Common myeloid progenitor, CD34-positive (primary cell): Measurements from ENCODE around the gene PDE4C.

Source experiments
- CTCF ChIA-PET: fragments of 350-600 bp; sonication (Branson Sonifier 250); formaldehyde crosslinking; loops from one replicate; lab custom pipeline; 2021; ENCODE audit warnings: antibody characterized with exemption; lab: Charles Lee
- POLR2A ChIA-PET: fragments of 350-600 bp; sonication (Branson Sonifier 250); formaldehyde crosslinking; loops from one replicate; lab custom pipeline; 2021; ENCODE audit warnings: antibody characterized with exemption; lab: Charles Lee
- DNase-seq, 3 donors: peaks; one replicate each; pipeline versions ENCODE4 v3.0.0 to v3.0.0-alpha.2; 2013
- H3K27ac ChIP-seq, 2 experiments: 1 replicate in 1 of 2; 2 replicates in 1 of 2; pipeline ENCODE4 v1.7.0; 2013; ENCODE audit warnings: inconsistent platforms in 2 of 2, low read length in 2 of 2, mild to moderate bottlenecking in 2 of 2, low read depth in 1 of 2, moderate library complexity in 1 of 2; ENCODE audit not compliant: severe bottlenecking in 2 of 2, insufficient read depth in 1 of 2, poor library complexity in 1 of 2
- H3K27me3 ChIP-seq, 5 experiments: replicated peaks in 2 of 5; 1 replicate in 3 of 5; 2 replicates in 2 of 5; pipeline versions ENCODE4 v1.6.1 to v1.7.0; 2013; ENCODE audit warnings: low read length in 4 of 5, mild to moderate bottlenecking in 2 of 5, moderate library complexity in 2 of 5, inconsistent platforms in 1 of 5; ENCODE audit not compliant: insufficient read depth in 5 of 5, control insufficient read depth in 4 of 5
- H3K36me3 ChIP-seq, 4 experiments: 1 replicate in 2 of 4; 2 replicates in 2 of 4; pipeline versions ENCODE4 v1.6.1 to v1.7.0; 2013; ENCODE audit warnings: low read length in 3 of 4, control low read depth in 1 of 4, mild to moderate bottlenecking in 1 of 4; ENCODE audit not compliant: control insufficient read depth in 4 of 4, insufficient read depth in 4 of 4
- H3K4me1 ChIP-seq, 4 experiments: 1 replicate in 3 of 4; 2 replicates in 1 of 4; pipeline versions ENCODE4 v1.6.1 to v1.7.1; 2013; ENCODE audit warnings: low read length in 3 of 4, mild to moderate bottlenecking in 3 of 4, control low read depth in 1 of 4, inconsistent platforms in 1 of 4, moderate library complexity in 1 of 4; ENCODE audit not compliant: control insufficient read depth in 4 of 4, insufficient read depth in 4 of 4; ENCODE audit errors: control extremely low read depth in 1 of 4
- H3K4me3 ChIP-seq, 7 experiments: 1 replicate in 4 of 7; 2 replicates in 3 of 7; pipeline versions ENCODE4 v1.5.1 to v1.7.0; 2013; ENCODE audit warnings: mild to moderate bottlenecking in 7 of 7, low read length in 6 of 7, moderate library complexity in 6 of 7, inconsistent platforms in 2 of 7, low read depth in 2 of 7, control low read depth in 1 of 7; ENCODE audit not compliant: insufficient read depth in 4 of 7, control insufficient read depth in 1 of 7; ENCODE audit errors: extremely low read depth in 1 of 7
- H3K9me3 ChIP-seq, 5 experiments: 1 replicate in 4 of 5; 2 replicates in 1 of 5; pipeline versions ENCODE4 v1.6.1 to v1.7.1; 2013; ENCODE audit warnings: low read length in 4 of 5, mild to moderate bottlenecking in 2 of 5, inconsistent platforms in 1 of 5, low read depth in 1 of 5, moderate library complexity in 1 of 5; ENCODE audit not compliant: control insufficient read depth in 4 of 5, insufficient read depth in 2 of 5; ENCODE audit errors: control extremely low read depth in 1 of 5
- WGBS: methylation state at CpG from one replicate; pipeline ENCODE4 v1.1.5; 2013; ENCODE audit not compliant: insufficient coverage; 5-methylcytosine and 5-hydroxymethylcytosine counted together

PDE4C gene

DNA sequence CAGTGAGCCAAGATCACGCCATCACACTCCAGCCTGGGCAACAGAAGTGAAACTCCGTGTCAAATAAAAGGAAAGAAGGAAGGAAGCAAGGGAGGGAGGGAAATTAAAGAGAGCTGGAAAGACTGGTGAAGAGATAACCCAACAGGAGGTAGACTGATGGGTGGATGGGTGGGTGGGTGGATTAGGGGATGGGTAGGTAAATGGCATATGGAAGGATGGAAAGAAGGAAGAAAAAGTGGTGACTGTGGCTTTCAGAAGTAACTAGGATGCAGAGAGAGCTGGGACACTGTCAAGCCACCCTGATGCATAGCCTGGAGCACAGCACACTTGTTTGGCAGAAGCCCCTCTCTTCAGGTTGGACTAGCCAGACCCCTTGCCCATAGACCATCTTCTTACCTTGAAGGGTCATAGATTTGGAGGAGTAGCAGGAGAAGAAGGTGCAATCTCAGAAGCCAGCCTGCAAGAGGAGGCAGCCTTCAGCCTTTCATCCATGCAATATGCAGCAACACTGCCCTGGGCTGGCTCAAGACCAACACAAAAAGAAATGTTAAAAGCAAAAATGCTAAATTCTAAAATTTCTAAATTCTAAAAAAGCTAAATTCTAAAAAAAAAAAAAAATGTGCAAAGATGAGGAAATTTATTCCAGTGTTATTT is 43.0 kb upstream of the PDE4C start:
- no peak overlapping the region for H3K4me3 ChIP-seq
- peaks cover 2 to 48% (median 16%) of the 10 kb centered on the region in 4 experiments for H3K36me3 ChIP-seq
- 53% methylated on average over 2 of the region's 2 CpGs for WGBS
- CTCF ChIA-PET: interaction anchor here (0.6 to 16.0 kb wide), 6 partner anchors 9 to 199 kb away, joined by 3 to 354 read pairs (median 3); partner anchors contain the start of gene LSM4
- H3K4me1 ChIP-seq: no peaks in the 10 kb centered on the region
- H3K9me3 ChIP-seq: no peaks in the 10 kb centered on the region
- POLR2A ChIA-PET: no interaction called here
- no peak for DNase-seq
- H3K27me3 ChIP-seq: no peaks in the 10 kb centered on the region
- no peak overlapping the region for H3K27ac ChIP-seq

DNA sequence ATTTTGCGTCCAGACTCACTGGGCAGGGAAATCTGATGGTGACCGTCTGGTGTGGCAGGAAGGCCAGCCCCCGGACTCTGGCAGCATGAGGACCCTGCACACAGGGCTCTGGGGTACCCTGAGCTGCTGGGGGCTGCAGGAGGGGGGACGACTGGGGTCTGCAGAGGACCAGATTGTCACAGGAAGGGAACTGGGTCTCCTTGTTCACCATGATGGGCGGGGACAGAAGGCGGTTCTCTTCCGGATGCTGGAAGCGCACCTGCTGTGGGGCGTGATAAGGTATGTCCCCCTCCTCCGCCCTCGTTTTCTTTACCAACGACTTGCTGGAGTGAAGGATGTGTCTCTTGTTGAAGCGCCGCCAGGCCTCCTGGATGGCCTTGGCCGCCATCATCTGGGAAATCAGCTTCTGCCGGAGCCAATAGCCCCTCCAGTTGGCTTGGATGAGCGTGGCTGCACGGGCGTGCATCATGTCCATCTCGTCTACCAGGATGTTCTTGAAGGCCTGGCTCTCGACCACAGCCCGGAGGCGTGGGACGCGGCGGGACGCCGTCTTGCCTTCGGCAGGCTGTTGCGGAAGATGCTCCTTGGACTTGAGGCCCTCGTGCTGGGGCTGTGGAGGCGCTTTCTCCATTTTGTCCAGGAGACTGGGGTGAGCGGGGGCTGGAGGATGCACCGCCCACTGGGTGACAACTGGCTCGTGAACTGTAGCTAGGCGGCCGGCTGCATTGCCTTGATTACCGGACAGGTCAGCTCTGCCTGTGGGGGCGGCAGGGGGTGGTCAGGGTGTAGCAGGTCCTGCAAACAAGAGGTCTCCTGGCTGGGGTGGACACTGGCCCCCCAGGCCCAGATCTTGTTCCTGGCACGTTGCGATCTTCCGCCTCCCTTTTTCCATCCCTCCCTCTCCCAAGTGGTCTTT is 40.8 kb upstream of the PDE4C start:
- ChIA-PET POLR2A (no interaction called here), CTCF (interaction anchor here (16.0 kb wide), 1 partner anchor 55 kb away, joined by 354 read pairs; the partner anchor contains the start of gene LSM4)
- 99% methylated on average over 37 of the region's 42 CpGs for WGBS
- no peaks in the 10 kb centered on the region for H3K27me3 ChIP-seq
- H3K4me1 ChIP-seq: no peaks in the 10 kb centered on the region
- H3K27ac ChIP-seq: no peak overlapping the region
- H3K4me3 ChIP-seq: no peak overlapping the region
- H3K36me3 ChIP-seq: peaks cover 2 to 59% (median 16%) of the 10 kb centered on the region in 4 experiments
- DNase-seq: peak in 1 of 3 donors; percentile 14
- H3K9me3 ChIP-seq: no peaks in the 10 kb centered on the region

DNA sequence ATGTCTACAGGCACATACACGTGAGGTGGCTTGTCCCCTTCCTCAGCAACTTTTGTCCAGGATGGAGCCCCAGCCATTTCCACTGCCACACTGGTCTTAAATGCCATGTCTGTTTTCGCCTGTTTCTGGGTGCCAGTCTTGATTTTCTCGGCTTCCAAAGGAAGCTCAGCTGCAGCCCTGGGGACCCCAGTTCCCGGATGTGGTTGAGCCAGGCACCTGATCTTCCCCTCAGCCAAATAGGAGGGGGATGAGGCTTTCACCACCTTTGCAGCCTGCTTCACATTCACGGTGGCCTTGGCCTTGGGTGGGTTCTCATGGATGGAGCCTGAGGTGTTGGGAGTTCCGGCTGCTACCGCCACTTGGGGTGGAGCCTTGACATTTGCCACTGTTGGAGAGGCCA is 39.3 kb upstream of the PDE4C start:
- Histone ChIP-seq H3K4me1 (no peaks in the 10 kb centered on the region), H3K27me3 (no peaks in the 10 kb centered on the region), H3K36me3 (peaks cover 2 to 59% (median 16%) of the 10 kb centered on the region in 4 experiments), H3K4me3 (no peak overlapping the region), H3K9me3 (no peaks in the 10 kb centered on the region), H3K27ac (no peak overlapping the region)
- DNase-seq: no peak
- WGBS: 94% methylated on average over 7 of the region's 7 CpGs
- ChIA-PET CTCF (interaction anchor here (0.6 to 2.2 kb wide), 3 partner anchors 10 to 214 kb away, joined by 3 to 7 read pairs (median 3); a partner anchor contains a TSS), POLR2A (no interaction called here)

DNA sequence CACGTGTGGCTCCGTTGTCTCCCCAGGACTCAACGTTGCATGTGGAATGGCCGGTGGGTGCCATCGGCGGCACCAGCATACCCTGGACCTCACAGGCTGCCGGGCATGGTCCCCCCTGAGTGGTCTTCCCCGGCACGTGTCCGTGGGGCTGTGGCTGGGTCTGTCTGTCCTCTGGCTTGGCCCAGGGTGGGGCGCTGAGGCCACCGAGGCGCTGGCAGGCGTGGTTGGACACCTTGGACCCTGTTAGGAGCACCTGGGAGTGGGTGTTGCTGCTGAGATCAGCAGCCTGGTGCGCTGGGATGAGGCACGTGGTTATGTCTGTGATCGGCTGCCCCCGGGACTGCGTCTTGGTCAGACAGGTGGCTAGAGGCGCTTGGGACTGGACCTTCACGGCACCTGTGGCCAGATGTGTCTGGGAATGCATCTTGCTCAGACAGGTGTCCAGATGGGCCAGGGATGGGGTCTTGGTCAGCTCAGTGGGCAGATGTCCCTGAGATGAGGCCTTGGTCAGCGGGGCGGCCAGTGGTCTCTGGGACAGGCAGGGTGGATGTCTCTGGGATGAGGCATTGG is 38.8 kb upstream of the PDE4C start:
- Histone ChIP-seq H3K4me1 (no peaks in the 10 kb centered on the region), H3K9me3 (no peaks in the 10 kb centered on the region), H3K36me3 (peaks cover 2 to 59% (median 16%) of the 10 kb centered on the region in 4 experiments), H3K4me3 (no peak overlapping the region), H3K27ac (no peak overlapping the region), H3K27me3 (no peaks in the 10 kb centered on the region)
- DNase-seq: no peak
- WGBS: 87% methylated on average over 23 of the region's 23 CpGs
- CTCF ChIA-PET: interaction anchor here (0.6 to 2.2 kb wide), 3 partner anchors 10 to 215 kb away, joined by 3 to 7 read pairs (median 3); a partner anchor contains a TSS
- POLR2A ChIA-PET: no interaction called here

DNA sequence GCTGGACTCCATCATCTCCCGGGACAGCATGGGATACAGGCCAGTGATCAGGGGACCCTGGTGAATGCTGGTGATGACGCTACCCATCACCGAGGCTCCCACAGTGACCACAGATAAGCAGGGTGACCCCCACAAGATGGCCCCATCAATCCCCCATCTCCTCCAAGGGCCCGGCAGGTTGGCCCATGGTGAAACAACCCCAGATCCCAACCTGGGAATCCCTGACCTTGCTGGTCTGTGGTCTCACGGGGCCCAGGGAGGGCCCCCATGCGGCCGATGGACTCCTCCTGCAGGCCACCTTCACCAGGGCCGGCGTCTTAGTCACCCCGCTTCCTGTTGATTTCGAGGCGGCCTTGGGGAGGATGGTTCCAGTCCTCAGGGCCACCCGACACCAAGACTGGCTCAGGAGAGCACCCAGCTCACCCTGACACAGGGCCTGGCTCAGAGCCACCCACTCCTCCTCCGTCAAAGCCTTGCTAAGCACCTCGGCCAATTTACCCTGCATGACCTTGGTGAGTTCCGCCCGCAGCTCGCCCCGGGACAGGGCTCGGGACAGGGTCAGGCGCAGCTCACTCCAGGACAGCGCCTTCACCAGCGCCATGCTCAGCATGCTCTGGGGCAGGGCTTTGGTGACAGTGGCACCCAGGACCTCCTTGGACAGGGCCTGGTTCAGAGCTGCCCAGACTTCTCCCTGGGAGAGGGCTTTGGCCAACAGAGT is 38.1 kb upstream of the PDE4C start:
- no peaks in the 10 kb centered on the region for H3K4me1 ChIP-seq
- H3K36me3 ChIP-seq: peaks cover 2 to 57% (median 16%) of the 10 kb centered on the region in 4 experiments
- H3K9me3 ChIP-seq: no peaks in the 10 kb centered on the region
- 98% methylated on average over 23 of the region's 23 CpGs for WGBS
- H3K4me3 ChIP-seq: no peak overlapping the region
- no peak overlapping the region for H3K27ac ChIP-seq
- ChIA-PET POLR2A (no interaction called here), CTCF (interaction anchor here (1.8 to 2.2 kb wide), 2 partner anchors 12 to 65 kb away, joined by 6 to 7 read pairs; no protein-coding TSS in a partner anchor)
- no peak for DNase-seq
- no peaks in the 10 kb centered on the region for H3K27me3 ChIP-seq

DNA sequence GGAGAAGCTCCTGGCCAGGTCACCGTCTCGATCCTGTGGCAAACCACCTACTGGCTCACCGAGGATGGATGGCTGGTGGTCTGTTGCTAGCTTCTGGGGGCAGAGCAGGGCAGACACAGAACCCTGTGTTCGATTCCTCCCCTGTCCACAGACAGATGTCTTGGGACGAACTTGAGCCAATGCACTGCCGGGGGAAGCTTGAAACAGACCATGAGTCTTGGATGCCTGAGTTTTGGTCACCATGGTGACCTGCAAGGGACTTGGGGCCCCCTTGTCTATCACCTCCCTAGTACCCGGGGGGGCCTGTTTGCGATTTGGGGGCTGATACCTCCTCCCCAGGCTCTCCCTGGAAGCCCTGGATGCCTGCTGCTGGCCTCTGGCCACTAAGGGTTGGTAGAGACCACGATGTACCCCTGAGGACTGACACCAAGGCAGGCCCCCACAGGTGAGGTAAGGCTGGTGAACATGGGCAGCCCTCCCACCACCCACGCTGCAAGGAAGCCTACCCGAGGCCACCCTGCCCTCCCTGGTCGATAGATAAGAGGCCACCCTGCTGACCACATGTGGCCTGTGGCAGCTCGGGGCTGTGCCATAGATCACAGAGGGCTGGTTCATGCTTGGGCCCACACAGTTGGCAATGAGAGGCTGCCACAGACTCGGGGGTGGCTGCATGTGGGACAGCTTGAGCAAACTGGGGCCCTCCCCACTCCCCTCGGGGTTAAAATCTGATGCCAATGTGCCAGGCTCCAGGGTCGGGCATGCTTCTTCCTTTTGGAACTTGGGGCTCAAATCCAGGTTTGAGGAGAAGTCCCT is 37.3 kb upstream of the PDE4C start:
- Histone ChIP-seq H3K27ac (no peak overlapping the region), H3K4me3 (no peak overlapping the region), H3K27me3 (no peaks in the 10 kb centered on the region), H3K36me3 (peaks cover 2 to 52% (median 16%) of the 10 kb centered on the region in 4 experiments), H3K4me1 (no peaks in the 10 kb centered on the region), H3K9me3 (no peaks in the 10 kb centered on the region)
- WGBS: 95% methylated on average over 14 of the region's 16 CpGs
- CTCF ChIA-PET: interaction anchor here (0.6 to 2.6 kb wide), 4 partner anchors 11 to 65 kb away, joined by 3 to 13 read pairs (median 6); no protein-coding TSS in a partner anchor
- POLR2A ChIA-PET: no interaction called here
- peak in 1 of 3 donors; percentile 12 for DNase-seq
